HG03469 (cell line): ENCODE results near the gene STAM.

Source experiments
- ATAC-seq: cut with Tn5 transposase; IDR thresholded peaks from one replicate; pipeline ENCODE4 v1.9.1; 2021; ENCODE audit warnings: mild to moderate bottlenecking, moderate library complexity, moderate number of reproducible peaks; ENCODE audit not compliant: unreplicated experiment

The STAM gene

GRCh38 chr10:17758200-17758599, 114.2 kb downstream of the STAM start:
- no peak for ATAC-seq

- ATAC-seq, result no peak
Measured at GRCh38 chr10:17758896-17759295, 114.9 kb downstream of the STAM start.

- no peak for ATAC-seq
Measured at GRCh38 chr10:17764142-17764541, 120.2 kb downstream of the STAM start.

GRCh38 chr10:17765602-17766001, 121.7 kb downstream of the STAM start:
- ATAC-seq, result no peak
